ENCODE measurements around the gene VWA1. TPM values are rescaled to one million over a fixed set of nuclear protein-coding genes. Genes with fewer than 3 reads are reported as not detected.
A peak's percentile ranks its signal among the peaks of the same experiment; 100 is the strongest.
"Not testable (repeated sequence)": the region's sequence is repeated elsewhere in the genome, so short reads cannot be mapped to it uniquely, and the experiment has no call there.

The VWA1 gene
- total RNA-seq, 1 experiment from 2014 or later: 0.54 TPM

- no peaks in the 10 kb centered on the region for H3K9me3 Mint-ChIP-seq (ENCODE audit: unreplicated experiment)
- no peak for DNase-seq (ENCODE audit: unreplicated experiment)
- TF ChIP-seq CTCF (IDR thresholded peaks at IDR 0.05; ENCODE audit: unreplicated experiment): no peak
- peak overlapping the region; percentile 84 for H3K27ac Mint-ChIP-seq (ENCODE audit: low read depth, unreplicated experiment)
- BruUV-seq (replicated peaks): no TSS peak
- H3K4me1 Mint-ChIP-seq (ENCODE audit: insufficient read depth, unreplicated experiment): peaks cover 18% of the 10 kb centered on the region
- H3K27me3 Mint-ChIP-seq (ENCODE audit: insufficient read depth, unreplicated experiment): no peaks in the 10 kb centered on the region
- peak overlapping the region; percentile 88 for H3K4me3 Mint-ChIP-seq (ENCODE audit: unreplicated experiment)
- H3K36me3 Mint-ChIP-seq (ENCODE audit: insufficient read depth, unreplicated experiment): peaks cover 92% of the 10 kb centered on the region
- ChIA-PET CTCF (interaction anchor here (0.5 to 2.4 kb wide), 9 partner anchors 13 to 321 kb away, joined by 3 to 9 read pairs (median 4); no protein-coding TSS in a partner anchor), POLR2A (interaction anchor here (0.6 to 4.1 kb wide), 10 partner anchors 7 to 398 kb away, joined by 3 to 62 read pairs (median 6); partner anchors contain the start of genes AURKAIP1, MIB2 and MRPL20)
- intact Hi-C loops (cut with micrococcal nuclease): loop anchor here (10.0 kb wide), 1 partner anchor 104 kb away; no protein-coding TSS in a partner anchor
Observed at GRCh38 chr1:1400576-1401456, 34.7 kb upstream of the VWA1 start.

GRCh38 chr1:1401457-1402010 is 34.0 kb upstream of the VWA1 start:
- no peak for TF ChIP-seq CTCF (IDR thresholded peaks at IDR 0.05; ENCODE audit: unreplicated experiment)
- no TSS peak for BruUV-seq (replicated peaks)
- no peaks in the 10 kb centered on the region for H3K9me3 Mint-ChIP-seq (ENCODE audit: unreplicated experiment)
- H3K27me3 Mint-ChIP-seq (ENCODE audit: insufficient read depth, unreplicated experiment): no peaks in the 10 kb centered on the region
- peak overlapping the region; percentile 69 for H3K27ac Mint-ChIP-seq (ENCODE audit: low read depth, unreplicated experiment)
- H3K4me3 Mint-ChIP-seq (ENCODE audit: unreplicated experiment): peak overlapping the region; percentile 88
- DNase-seq (ENCODE audit: unreplicated experiment): no peak
- POLR2A ChIA-PET: interaction anchor here (0.8 to 2.0 kb wide), 3 partner anchors 27 to 104 kb away, joined by 4 to 13 read pairs (median 9); partner anchors contain the start of gene AURKAIP1
- peaks cover 18% of the 10 kb centered on the region for H3K4me1 Mint-ChIP-seq (ENCODE audit: insufficient read depth, unreplicated experiment)
- intact Hi-C loops (cut with micrococcal nuclease): loop anchor here (10.0 kb wide), 1 partner anchor 103 kb away; no protein-coding TSS in a partner anchor
- H3K36me3 Mint-ChIP-seq (ENCODE audit: insufficient read depth, unreplicated experiment): peaks cover 91% of the 10 kb centered on the region
- CTCF ChIA-PET: interaction anchor here (0.8 to 2.4 kb wide), 6 partner anchors 12 to 150 kb away, joined by 3 to 9 read pairs (median 3); no protein-coding TSS in a partner anchor

- no TSS peak for BruUV-seq (replicated peaks)
- H3K27me3 Mint-ChIP-seq (ENCODE audit: insufficient read depth, unreplicated experiment): no peaks in the 10 kb centered on the region
- no peaks in the 10 kb centered on the region for H3K9me3 Mint-ChIP-seq (ENCODE audit: unreplicated experiment)
- peak overlapping the region; percentile 16 for H3K4me3 Mint-ChIP-seq (ENCODE audit: unreplicated experiment)
- ChIA-PET POLR2A (interaction anchor here (0.7 to 2.0 kb wide), 4 partner anchors 27 to 213 kb away, joined by 3 to 13 read pairs (median 6); partner anchors contain the start of genes AURKAIP1 and MIB2), CTCF (interaction anchor here (0.6 to 2.4 kb wide), 10 partner anchors 11 to 272 kb away, joined by 3 to 9 read pairs (median 3); no protein-coding TSS in a partner anchor)
- H3K4me1 Mint-ChIP-seq (ENCODE audit: insufficient read depth, unreplicated experiment): peaks cover 18% of the 10 kb centered on the region
- intact Hi-C loops (cut with micrococcal nuclease): loop anchor here (10.0 kb wide), 1 partner anchor 103 kb away; no protein-coding TSS in a partner anchor
- peak overlapping the region; percentile 69 for H3K27ac Mint-ChIP-seq (ENCODE audit: low read depth, unreplicated experiment)
- H3K36me3 Mint-ChIP-seq (ENCODE audit: insufficient read depth, unreplicated experiment): peaks cover 91% of the 10 kb centered on the region
- peak; percentile 58 for TF ChIP-seq CTCF (IDR thresholded peaks at IDR 0.05; ENCODE audit: unreplicated experiment)
- peak; percentile 73 for DNase-seq (ENCODE audit: unreplicated experiment)
Observed at GRCh38 chr1:1402072-1402900, 33.2 kb upstream of the VWA1 start.

- not testable (repeated sequence) for BruUV-seq (replicated peaks); H3K27me3 Mint-ChIP-seq (ENCODE audit: insufficient read depth, unreplicated experiment); H3K4me3 Mint-ChIP-seq (ENCODE audit: unreplicated experiment); H3K9me3 Mint-ChIP-seq (ENCODE audit: unreplicated experiment); DNase-seq (ENCODE audit: unreplicated experiment)
- ChIA-PET POLR2A (interaction anchor here (1.9 to 2.0 kb wide), 2 partner anchors 28 to 102 kb away, joined by 9 to 13 read pairs; partner anchors contain the start of gene AURKAIP1), CTCF (interaction anchor here (0.6 to 2.4 kb wide), 8 partner anchors 15 to 273 kb away, joined by 3 to 9 read pairs (median 3); no protein-coding TSS in a partner anchor)
- H3K27ac Mint-ChIP-seq (ENCODE audit: low read depth, unreplicated experiment): peak overlapping the region; percentile 71
- peaks cover 91% of the 10 kb centered on the region for H3K36me3 Mint-ChIP-seq (ENCODE audit: insufficient read depth, unreplicated experiment)
- intact Hi-C loops (cut with micrococcal nuclease): loop anchor here (10.0 kb wide), 1 partner anchor 102 kb away; no protein-coding TSS in a partner anchor
- peaks cover 18% of the 10 kb centered on the region for H3K4me1 Mint-ChIP-seq (ENCODE audit: insufficient read depth, unreplicated experiment)
Observed at GRCh38 chr1:1402901-1403392, 32.5 kb upstream of the VWA1 start.

Data from MCF 10A (cell line).